Activated CD4-positive, alpha-beta T cell treated with anti-CD3 and anti-CD28 coated beads for 1 hour (primary cell): ENCODE measurements around the gene C1QTNF6.

Experiments used
- DNase-seq: peaks from one replicate; pipeline ENCODE4 v3.0.0-alpha.2; 2020

The C1QTNF6 gene

GRCh38 chr22:37222440-37222971 lies 34.5 kb upstream of the C1QTNF6 start:
- DNase-seq: peak; percentile 28

GRCh38 chr22:37221424-37222333 lies 33.6 kb upstream of the C1QTNF6 start:
- no peak for DNase-seq

GRCh38 chr22:37220543-37220981 lies 32.5 kb upstream of the C1QTNF6 start:
- no peak for DNase-seq

GRCh38 chr22:37219533-37219932 lies 31.5 kb upstream of the C1QTNF6 start:
- peak; percentile 41 for DNase-seq

- DNase-seq: peak; percentile 79
These were observed 30.8 kb upstream of the C1QTNF6 start for GRCh38 chr22:37218771-37219411.

GRCh38 chr22:37218399-37218770 lies 30.3 kb upstream of the C1QTNF6 start:
- peak; percentile 34 for DNase-seq

- DNase-seq: no peak
These were observed 27.8 kb upstream of the C1QTNF6 start for GRCh38 chr22:37215890-37216289.

DNA sequence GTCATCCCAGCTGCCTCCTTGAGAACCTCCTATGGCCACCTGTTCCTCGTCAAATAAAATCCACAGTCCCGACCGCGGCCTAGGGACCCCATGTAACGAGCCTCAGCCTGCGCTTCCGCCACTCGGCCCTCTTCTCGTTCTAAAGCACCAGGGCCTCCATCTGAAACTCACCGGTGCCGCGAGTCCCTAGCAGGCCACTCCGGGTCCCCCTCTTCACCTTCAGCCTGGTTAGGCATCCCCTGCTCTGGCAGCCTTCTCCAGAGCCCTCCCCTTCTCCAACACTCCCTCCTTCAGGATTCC lies 26.6 kb upstream of the C1QTNF6 start:
- DNase-seq: no peak

DNA sequence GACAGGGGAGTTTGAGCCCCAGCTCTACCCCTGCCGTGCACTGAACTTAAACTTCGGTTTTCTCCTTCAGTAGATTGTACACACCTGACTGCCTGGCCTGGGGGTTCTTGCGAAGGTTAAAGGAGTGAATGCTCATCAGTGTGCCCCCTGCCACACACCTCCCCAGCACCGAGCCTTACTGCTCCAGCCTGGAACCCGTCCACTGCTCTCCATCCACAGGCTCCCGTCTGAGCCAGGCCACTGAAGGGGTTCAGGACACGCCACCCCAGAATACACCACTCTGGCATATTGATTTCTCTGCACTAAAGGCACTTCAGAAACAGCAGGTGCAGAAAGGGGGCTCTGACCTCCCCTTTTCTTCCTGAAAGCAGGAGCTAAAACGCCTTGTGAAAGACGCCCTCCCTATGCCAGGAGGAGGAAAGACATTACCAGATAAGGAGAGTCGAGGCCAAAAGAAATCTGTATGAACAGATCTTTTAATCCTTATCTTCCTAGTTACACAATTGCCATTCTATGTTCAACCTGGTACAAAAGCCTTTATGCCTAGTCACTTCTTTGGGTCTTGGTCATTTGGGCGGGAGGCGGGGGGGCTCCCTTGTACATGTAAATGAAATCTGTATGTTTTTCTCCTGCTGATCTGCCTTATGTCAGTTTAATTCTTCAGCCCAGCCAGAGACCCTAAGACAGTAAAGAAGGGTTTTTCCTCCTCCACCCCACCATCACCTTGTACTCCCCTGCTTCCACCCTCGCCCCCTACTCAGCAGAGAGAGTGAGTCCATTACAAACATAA lies 26.1 kb upstream of the C1QTNF6 start:
- DNase-seq: no peak

- no peak for DNase-seq
These were observed 25.3 kb upstream of the C1QTNF6 start for GRCh38 chr22:37213218-37213855.

DNA sequence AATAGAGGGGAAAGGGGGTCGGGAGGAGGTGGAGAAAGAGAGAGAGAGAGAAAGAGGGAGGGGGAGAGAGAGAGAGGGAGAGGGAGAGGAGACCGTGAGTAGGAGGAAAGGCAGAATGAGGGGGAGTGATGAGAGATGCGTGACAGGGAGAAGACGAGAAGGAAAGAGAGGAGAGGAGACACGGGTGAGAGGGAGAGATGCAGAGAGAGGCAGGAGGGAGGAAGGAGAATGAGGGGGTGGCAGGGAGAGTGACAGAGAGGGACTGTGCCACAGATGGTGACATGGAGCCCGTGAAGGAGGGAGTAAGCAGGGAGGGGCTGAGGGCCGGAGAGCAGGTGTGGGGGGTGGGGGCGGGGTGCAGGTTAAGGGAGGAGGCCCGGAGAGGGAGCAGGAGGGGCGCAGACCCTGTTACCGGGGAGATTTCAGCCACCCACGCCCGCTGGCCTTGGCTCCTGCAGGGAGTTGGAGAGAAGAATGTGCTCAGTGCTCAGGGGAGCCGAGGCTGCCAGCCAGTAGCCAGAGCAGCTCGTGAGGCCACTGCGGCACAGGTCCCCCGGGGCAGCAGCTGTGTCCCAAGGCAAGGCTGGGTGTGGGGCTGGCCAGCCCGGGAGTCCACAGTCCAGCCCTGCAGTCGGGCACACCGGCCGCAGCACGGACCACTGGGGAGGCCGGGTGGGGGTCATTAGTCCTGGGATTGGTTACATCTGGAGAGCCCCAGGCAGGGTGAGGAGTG lies 24.3 kb upstream of the C1QTNF6 start, which contains the start of gene SSTR3:
TSS of gene SSTR3 (minus strand) at position 304 of the 733 bp plus-strand sequence. CDS start 4,674 bp downstream, outside the sequence.
- DNase-seq: no peak

GRCh38 chr22:37211866-37212173 lies 23.8 kb upstream of the C1QTNF6 start:
- no peak for DNase-seq

- DNase-seq: no peak
These were observed 23.2 kb upstream of the C1QTNF6 start for GRCh38 chr22:37211075-37211865.

GRCh38 chr22:37210041-37210803 lies 22.2 kb upstream of the C1QTNF6 start:
- no peak for DNase-seq

- DNase-seq: no peak
These were observed 21.2 kb upstream of the C1QTNF6 start for GRCh38 chr22:37209140-37209845.

- no peak for DNase-seq
These were observed 20.5 kb upstream of the C1QTNF6 start for GRCh38 chr22:37208401-37209139.

DNA sequence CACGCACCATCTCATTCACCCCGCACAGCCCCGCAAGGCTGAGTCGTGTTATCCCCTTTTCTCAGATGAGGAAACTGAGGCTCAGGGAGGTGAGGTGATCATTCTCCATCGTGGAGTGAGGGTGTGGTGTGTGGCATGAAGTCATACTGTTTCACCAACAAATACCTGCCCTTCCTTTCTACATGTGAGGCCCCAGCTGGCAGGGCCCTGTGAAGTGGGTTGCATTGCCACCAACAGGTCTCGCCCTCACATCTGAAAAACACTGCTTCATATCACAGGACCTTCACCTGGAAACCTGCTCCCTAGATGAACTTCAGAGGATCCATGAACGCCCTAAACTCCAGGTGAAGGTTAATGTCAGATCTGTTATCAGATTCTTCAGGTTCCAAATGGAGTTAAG lies 19.9 kb upstream of the C1QTNF6 start:
- no peak for DNase-seq

GRCh38 chr22:37206841-37207821 lies 19.1 kb upstream of the C1QTNF6 start:
- no peak for DNase-seq
